ENCODE results near the gene CTXN1. TPM values are rescaled to one million over a fixed set of nuclear protein-coding genes. Genes with fewer than 3 reads are reported as not detected.
"Not testable (repeated sequence)": the region's sequence is repeated elsewhere in the genome, so short reads cannot be mapped to it uniquely, and the experiment has no call there.

CTXN1 gene
- 47.1 and 50.5 TPM in 2 replicates for total RNA-seq

GRCh38 chr19:7926021-7926726 is at the start of gene CTXN1:
Gene CTXN1, minus strand, starts transcription at chr19:7926135. Its CDS starts 597 bp downstream, at chr19:7925538.
- DNase-seq (ENCODE audit: extremely low read depth, low read depth, low spot score) = no peak

- no peak for DNase-seq (ENCODE audit: extremely low read depth, low read depth, low spot score)
Measured at GRCh38 chr19:7975037-7975436, 49.1 kb upstream of the CTXN1 start.

- DNase-seq (ENCODE audit: extremely low read depth, low read depth, low spot score) = no peak
Measured at GRCh38 chr19:7973883-7974282, 47.9 kb upstream of the CTXN1 start.

- no peak for DNase-seq (ENCODE audit: extremely low read depth, low read depth, low spot score)
Measured at GRCh38 chr19:7971553-7972520, 45.9 kb upstream of the CTXN1 start.

GRCh38 chr19:7970716-7971448 is 44.9 kb upstream of the CTXN1 start:
- DNase-seq (ENCODE audit: extremely low read depth, low read depth, low spot score) = no peak

- no peak for DNase-seq (ENCODE audit: extremely low read depth, low read depth, low spot score)
Measured at GRCh38 chr19:7969555-7969939, 43.6 kb upstream of the CTXN1 start.

GRCh38 chr19:7968796-7969554 is 43.0 kb upstream of the CTXN1 start:
- DNase-seq (ENCODE audit: extremely low read depth, low read depth, low spot score) = no peak

- no peak for DNase-seq (ENCODE audit: extremely low read depth, low read depth, low spot score)
Measured at GRCh38 chr19:7968008-7968795, 42.3 kb upstream of the CTXN1 start.

GRCh38 chr19:7965921-7966665 is 40.2 kb upstream of the CTXN1 start:
- DNase-seq (ENCODE audit: extremely low read depth, low read depth, low spot score) = no peak

- no peak for DNase-seq (ENCODE audit: extremely low read depth, low read depth, low spot score)
Measured at GRCh38 chr19:7965259-7965841, 39.4 kb upstream of the CTXN1 start.

GRCh38 chr19:7963566-7963965 is 37.6 kb upstream of the CTXN1 start:
- no peak for DNase-seq (ENCODE audit: extremely low read depth, low read depth, low spot score)

GRCh38 chr19:7962644-7963268 is 36.8 kb upstream of the CTXN1 start:
- DNase-seq (ENCODE audit: extremely low read depth, low read depth, low spot score) = no peak

GRCh38 chr19:7961920-7962626 is 36.1 kb upstream of the CTXN1 start:
- no peak for DNase-seq (ENCODE audit: extremely low read depth, low read depth, low spot score)

GRCh38 chr19:7961082-7961481 is 35.1 kb upstream of the CTXN1 start:
- DNase-seq (ENCODE audit: extremely low read depth, low read depth, low spot score) = not testable (repeated sequence)

- DNase-seq (ENCODE audit: extremely low read depth, low read depth, low spot score) = no peak
Measured at GRCh38 chr19:7959211-7959610, 33.3 kb upstream of the CTXN1 start.

GRCh38 chr19:7955696-7956095 is 29.8 kb upstream of the CTXN1 start:
- DNase-seq (ENCODE audit: extremely low read depth, low read depth, low spot score) = no peak

GRCh38 chr19:7953576-7953975 is 27.6 kb upstream of the CTXN1 start:
- no peak for DNase-seq (ENCODE audit: extremely low read depth, low read depth, low spot score)
